HG03039 (cell line): ENCODE data around the gene FHOD3.
"Not testable (repeated sequence)": the region's sequence is repeated elsewhere in the genome, so short reads cannot be mapped to it uniquely, and the experiment has no call there.

Experiments
- ATAC-seq: cut with Tn5 transposase; IDR thresholded peaks from one replicate; pipeline ENCODE4 v1.9.1; 2021; ENCODE audit warnings: mild to moderate bottlenecking, moderate library complexity; ENCODE audit not compliant: unreplicated experiment

The FHOD3 gene

DNA sequence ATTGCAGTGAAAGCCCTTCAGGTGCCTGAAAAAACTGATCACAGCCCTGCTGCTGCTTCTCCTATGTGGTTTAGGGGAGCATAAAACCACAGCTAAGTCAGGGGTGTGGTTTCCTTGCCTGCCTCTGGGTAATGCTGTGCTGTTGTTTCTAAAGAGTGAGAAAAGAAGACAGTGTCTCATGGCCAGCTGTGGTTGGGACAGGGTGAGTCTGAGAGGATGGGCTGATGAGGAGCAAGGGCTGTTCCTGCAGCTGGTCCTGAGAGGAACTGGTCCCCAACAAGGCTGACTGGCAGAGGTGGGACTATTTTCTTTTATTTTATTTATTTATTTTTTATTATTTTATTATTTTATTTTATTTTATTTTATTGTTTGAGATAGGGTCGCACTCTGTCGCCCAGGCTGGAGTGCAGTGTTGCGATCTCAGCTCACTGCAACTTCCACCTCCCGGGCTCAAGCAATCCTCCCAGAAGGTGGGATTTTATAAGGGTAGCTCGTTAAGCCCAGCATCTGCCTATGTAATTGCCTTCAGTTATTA is 236.7 kb downstream of the FHOD3 start:
- ATAC-seq: no peak

GRCh38 chr18:36535202-36535935 is 237.9 kb downstream of the FHOD3 start:
- no peak for ATAC-seq

GRCh38 chr18:36536426-36536825 is 238.9 kb downstream of the FHOD3 start:
- no peak for ATAC-seq

GRCh38 chr18:36537289-36537688 is 239.8 kb downstream of the FHOD3 start:
- ATAC-seq: no peak

DNA sequence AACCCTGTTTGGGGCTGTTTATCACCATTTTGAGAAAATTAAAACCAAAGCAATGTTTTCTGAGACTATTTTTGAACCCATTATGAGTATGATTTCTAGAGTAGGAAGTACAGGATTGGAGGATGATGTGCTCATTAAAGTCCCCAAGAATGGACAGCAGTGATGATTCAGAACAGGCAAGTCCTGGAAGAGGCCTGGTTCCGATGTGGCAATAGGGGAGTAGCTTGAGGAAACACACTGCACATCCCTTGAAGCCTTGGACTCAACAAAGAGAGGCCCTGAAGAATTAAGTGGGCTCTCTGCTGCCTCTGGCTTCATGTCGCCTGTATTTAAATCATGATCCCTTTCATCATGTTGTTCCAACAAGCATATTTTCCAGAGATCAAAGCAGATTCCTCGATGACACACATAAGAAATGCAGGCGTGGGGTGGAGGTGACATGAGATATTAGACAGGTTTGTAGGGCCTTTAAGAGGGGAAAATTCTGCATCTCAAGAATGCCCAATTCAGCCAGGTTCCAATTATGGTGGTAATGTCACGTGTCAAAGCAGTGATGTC is 242.2 kb downstream of the FHOD3 start:
- ATAC-seq: no peak

DNA sequence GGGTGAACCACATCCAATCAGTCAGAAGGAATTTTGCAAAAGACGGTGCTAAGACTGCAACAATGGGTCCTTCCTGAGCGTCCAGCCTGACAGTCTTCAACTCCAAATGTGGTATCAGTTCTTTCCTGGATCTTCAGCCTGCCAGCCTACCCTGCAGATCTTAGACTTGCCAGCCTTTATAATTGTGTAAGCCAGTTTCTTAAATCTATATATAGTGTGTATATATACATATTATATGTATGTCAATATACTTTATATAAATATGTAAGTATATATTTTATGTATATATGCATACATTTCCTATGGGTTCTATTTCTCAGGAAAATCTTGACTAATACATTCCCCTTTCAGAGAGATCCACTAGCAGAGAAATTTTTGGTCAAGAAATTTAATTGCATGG is 245.5 kb downstream of the FHOD3 start:
- ATAC-seq: no peak

- ATAC-seq: no peak
Measured at GRCh38 chr18:36543991-36544725, 246.6 kb downstream of the FHOD3 start.

GRCh38 chr18:36545821-36546427 is 248.4 kb downstream of the FHOD3 start:
- no peak for ATAC-seq

- ATAC-seq: no peak
Measured at GRCh38 chr18:36546876-36547275, 249.4 kb downstream of the FHOD3 start.

DNA sequence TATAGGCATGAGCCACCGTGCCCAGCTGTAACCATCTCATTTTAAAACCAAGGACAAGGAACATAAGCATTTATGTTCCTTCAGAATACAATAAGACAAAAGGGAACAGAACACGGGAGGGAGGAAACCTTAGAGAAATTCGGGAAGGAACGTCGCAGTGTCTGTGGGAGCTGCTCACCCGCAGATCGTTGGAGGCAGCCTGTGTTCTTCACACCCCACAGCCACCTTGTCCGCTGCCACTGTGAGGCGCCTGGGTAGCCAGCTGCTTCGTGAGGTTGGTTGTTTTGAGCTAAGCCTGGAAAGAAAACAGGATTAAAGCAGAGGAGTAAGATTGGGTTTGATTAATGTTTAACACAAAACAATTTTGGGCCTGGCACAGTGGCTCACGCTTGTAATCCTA is 250.0 kb downstream of the FHOD3 start:
- ATAC-seq: no peak

GRCh38 chr18:36551274-36551673 is 253.8 kb downstream of the FHOD3 start:
- not testable (repeated sequence) for ATAC-seq

DNA sequence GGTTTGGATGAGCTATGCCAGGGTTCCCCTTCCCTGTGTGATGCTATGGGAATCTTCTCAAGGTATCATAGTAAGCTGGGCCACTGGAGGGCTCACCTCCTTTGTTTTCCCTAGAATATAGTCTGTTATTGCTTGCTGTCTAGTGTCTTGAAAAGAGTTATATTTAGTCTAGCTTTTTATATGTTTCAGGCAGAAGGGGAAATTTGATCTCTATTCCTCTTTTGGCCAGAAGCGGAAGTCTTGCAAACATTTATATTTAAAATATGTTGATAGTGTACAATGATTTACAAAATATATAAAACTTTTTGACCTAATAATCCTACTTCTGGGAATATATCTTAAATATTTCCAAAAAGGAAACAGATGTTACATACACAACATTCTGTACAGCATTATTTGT is 260.7 kb downstream of the FHOD3 start:
- ATAC-seq: no peak

- ATAC-seq: no peak
Measured at GRCh38 chr18:36559149-36559857, 261.8 kb downstream of the FHOD3 start.

DNA sequence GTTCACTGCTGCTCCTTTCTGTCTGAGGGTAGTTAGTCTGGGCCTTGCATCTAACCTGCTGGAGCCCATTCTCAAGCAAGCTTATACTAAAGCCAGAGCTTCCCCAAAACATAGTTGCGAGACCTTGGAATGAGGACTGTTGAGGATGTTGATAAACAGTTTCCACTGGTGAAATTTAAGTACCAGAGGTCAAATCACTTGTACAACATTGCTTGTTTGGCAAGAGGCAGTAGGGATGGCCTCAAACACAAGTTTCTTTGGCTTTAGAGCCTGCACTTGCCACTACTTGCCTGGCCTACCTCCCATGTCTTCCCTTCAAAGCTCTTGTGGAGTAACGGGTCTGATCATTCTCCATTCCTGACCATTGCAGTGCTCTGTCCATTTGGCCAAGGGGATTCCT is 262.7 kb downstream of the FHOD3 start:
- no peak for ATAC-seq

DNA sequence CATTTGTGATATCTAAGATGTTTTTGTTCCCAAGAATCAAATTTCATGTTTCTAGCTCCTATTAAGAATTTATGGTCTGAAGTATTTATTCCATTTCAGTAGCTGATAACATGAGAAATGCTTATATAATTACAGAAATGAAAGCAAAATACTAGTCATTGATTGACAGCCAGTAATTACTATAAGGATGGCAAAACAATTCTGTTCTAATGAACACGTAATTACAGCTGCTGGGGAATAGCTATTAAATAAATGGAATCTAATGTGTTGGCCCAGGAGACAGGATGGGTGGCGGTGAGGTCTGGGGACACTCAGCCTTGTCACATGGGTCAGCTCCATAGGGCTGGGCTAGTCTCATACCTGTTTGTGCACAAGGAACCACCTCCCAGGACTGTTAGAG is 263.5 kb downstream of the FHOD3 start:
- no peak for ATAC-seq

DNA sequence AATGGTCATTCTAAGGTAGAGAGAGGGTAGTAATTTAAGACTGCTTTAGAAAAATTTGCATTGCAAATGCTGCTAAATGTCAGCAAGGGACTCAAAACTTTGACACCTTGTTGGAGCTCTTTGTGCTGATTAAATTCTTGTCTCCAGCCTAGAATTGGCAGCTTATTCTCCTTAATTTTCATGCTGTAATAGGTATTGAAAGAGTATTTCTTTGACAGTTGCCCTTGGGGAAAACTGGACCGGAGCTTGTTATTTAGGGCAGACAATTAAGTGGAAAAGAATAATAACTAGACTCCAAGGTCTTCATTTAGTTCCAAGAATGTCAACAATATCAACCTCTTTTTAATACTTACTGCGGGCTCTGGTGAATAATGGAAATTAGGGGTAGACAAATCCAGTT is 267.3 kb downstream of the FHOD3 start:
- no peak for ATAC-seq

DNA sequence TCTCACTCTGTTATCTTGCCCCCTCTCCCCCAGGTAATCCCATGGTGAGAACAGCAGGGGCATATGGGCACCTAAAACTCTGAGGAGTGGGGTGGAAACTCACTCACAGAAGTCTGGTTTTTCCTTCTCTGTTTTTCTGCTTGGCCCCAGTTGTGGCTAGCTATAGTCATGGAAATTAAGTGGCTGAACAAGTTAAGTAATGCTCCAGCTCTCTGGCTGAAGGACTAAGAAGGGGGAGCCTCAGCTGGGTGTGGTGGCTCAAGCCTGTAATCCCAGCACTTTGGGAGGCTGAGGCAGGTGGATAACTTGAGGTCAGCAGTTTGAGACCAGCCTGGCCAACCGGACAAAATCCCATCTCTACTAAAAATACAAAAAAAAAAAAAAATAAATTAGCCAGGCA is 270.3 kb downstream of the FHOD3 start:
- ATAC-seq: no peak

GRCh38 chr18:36568487-36568886 is 271.0 kb downstream of the FHOD3 start:
- ATAC-seq: no peak

DNA sequence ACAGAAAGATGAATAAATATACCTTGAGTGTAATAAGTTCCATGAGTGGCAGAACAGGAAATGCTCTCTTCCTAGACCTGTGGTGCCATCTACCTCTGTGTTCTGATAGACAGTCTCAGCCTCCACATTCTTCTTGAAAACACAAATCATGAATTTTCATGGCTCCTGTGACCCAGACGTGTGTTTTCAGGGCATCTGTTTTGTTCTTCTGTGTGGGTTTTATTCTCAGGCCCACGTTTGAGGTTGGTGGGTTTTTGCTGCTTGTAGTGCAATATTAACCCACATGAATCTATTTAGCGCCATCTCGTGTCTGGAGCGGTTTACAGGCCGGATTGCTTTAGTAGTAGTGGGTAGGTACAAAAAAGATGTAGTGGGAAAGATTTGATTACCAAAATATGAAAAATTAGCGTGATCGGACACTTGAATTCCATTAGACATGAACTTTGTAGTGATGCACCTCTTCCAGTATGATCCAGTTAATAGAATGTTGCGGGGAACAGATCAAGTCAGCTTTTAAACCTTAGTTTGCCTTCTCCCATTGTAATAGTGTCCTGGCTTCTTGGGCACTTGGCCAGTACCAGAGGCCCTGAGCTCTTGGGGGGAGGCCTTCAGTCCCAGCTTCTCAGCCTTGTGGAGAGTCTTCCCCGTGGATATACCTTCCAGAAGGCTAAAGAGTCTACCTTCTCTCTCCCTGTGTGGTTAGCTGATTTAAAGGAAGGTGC is 274.8 kb downstream of the FHOD3 start:
- ATAC-seq: no peak

GRCh38 chr18:36576339-36576738 is 278.8 kb downstream of the FHOD3 start:
- no peak for ATAC-seq
